Stimulated activated naive CD8-positive, alpha-beta T cell treated with anti-CD3 and anti-CD28 coated beads, Interleukin-15, amount 100 ng/mL, for 72 hours (primary cell): ENCODE data around the gene UBTD1.

Experiments used
- ATAC-seq: fragments of 150-1000 bp; cut with Tn5 transposase; 2 replicates; pipeline ENCODE4 v1.10.0; 2021; ENCODE audit warnings: mild to moderate bottlenecking, moderate library complexity
- DNase-seq, 2 donors: peaks; one replicate each; pipeline ENCODE4 v3.0.0; 2021 to 2022
- H3K27ac Mint-ChIP-seq, 2 donors: one replicate each; pipeline ENCODE4 v1.8.0; 2022; ENCODE audit warnings: mild to moderate bottlenecking in 2 of 2, mixed read lengths in 2 of 2, moderate library complexity in 2 of 2
- H3K27me3 Mint-ChIP-seq: one replicate; pipeline ENCODE4 v1.8.0; 2022; ENCODE audit warnings: mixed read lengths
- H3K4me1 Mint-ChIP-seq: one replicate; pipeline ENCODE4 v1.8.0; 2022; ENCODE audit warnings: mild to moderate bottlenecking, mixed read lengths
- H3K4me3 Mint-ChIP-seq, 2 donors: one replicate each; pipeline ENCODE4 v1.8.0; 2022; ENCODE audit warnings: mild to moderate bottlenecking in 2 of 2, mixed read lengths in 2 of 2, moderate library complexity in 1 of 2
- H3K9me3 Mint-ChIP-seq, 2 donors: one replicate each; pipeline ENCODE4 v1.8.0; 2022; ENCODE audit warnings: mixed read lengths in 2 of 2

The UBTD1 gene

DNA sequence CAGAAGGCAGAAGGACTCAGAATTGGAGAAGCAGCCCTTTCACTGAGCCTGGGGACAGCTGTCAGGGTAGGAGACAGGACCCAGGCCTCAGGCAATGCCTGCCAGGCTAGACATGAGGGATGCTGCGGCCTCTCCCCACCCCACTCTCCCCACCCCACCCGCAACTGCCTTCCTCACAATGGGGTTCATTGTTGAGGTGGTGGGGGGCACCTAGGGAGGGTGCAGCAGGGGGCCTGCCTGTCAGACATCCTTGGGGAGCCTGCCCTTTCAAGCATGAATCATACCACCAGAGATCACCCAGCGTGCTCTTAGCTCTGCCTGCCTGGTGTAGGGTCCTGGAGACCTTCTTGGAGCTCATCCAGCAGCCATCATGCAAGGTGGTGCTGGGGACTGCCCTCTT, 90.8 kb downstream of the UBTD1 start, which contains the start of gene C10orf62:
Gene C10orf62, plus strand, starts transcription at position 243 of the 400 bp plus-strand sequence. CDS start 177 bp downstream, outside the sequence.
- peak within 1 kb of the TSS in 1 of 2 donors; percentile 50 for H3K27ac Mint-ChIP-seq
- ATAC-seq: no peak
- H3K4me3 Mint-ChIP-seq: peak within 1 kb of the TSS in 1 of 2 donors; percentile 24
- DNase-seq: no peak
- no peaks in the 10 kb centered on the region for H3K27me3 Mint-ChIP-seq
- no peaks in the 10 kb centered on the region for H3K9me3 Mint-ChIP-seq
- peaks cover 9% of the 10 kb centered on the region for H3K4me1 Mint-ChIP-seq

DNA sequence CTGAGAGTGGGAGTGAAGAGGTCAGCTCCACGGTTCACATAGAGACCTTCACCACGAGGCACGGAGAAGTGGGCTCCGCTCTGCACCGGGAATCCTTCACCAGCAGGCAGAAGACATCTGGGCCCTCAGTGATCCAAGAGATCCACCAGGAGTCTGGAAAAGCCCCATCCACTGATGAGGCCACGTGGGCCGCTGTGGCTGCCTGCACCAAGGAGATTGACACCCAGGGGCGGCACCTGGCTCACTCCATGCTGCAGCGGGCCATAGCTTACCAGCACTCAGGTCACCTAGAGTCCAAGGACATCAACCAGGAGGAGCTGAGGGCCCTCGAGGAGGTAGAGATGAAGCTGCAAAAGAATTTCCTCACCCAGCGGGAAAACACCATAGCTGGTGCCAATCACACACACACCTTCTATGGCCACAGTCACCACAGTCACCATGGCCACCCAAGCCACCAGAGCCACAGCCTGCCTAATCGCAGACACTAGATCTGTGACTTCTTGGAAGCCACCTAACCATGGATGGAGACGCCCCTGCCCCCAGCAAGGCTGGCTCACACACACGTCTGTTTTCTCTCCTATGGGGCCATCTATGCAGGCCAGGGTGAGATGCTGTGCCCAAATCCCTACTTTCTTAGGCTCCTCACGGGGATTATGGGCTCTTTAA, 91.5 kb downstream of the UBTD1 start:
- no peaks in the 10 kb centered on the region for H3K9me3 Mint-ChIP-seq
- peak overlapping the region in 1 of 2 donors; percentile 50 for H3K27ac Mint-ChIP-seq
- peak; percentile 92 for ATAC-seq
- peak; percentile 20 to 60 for DNase-seq
- peak overlapping the region in 1 of 2 donors; percentile 24 for H3K4me3 Mint-ChIP-seq
- peaks cover 9% of the 10 kb centered on the region for H3K4me1 Mint-ChIP-seq
- no peaks in the 10 kb centered on the region for H3K27me3 Mint-ChIP-seq

- Mint-ChIP-seq H3K9me3 (no peaks in the 10 kb centered on the region), H3K4me1 (peaks cover 9% of the 10 kb centered on the region), H3K27me3 (no peaks in the 10 kb centered on the region), H3K4me3 (no peak overlapping the region), H3K27ac (peak overlapping the region in 1 of 2 donors; percentile 50)
- ATAC-seq (peak; percentile 21), DNase-seq (no peak)
Measured at GRCh38 chr10:97590748-97591495, 92.2 kb downstream of the UBTD1 start.

DNA sequence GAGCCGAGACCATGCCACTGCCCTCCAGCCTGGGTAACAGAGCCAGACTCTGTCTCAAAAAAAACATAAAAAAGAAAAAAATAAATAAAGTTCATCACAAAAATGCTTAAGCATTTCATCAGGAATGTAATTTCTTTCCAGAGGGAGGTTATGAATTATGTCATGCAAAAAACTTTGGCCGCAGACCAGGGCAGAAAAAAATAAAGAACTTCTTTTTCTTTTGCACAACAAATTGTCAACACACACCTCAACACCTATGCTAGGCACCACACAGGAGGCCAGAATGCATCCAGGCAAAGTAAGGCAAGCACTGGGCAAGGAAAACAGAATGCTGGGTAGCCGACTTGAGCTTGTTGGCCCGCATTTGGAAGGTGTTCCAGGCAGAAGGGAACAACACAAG, 94.7 kb downstream of the UBTD1 start:
- H3K27me3 Mint-ChIP-seq: no peaks in the 10 kb centered on the region
- no peaks in the 10 kb centered on the region for H3K9me3 Mint-ChIP-seq
- ATAC-seq: no peak
- DNase-seq: no peak
- H3K4me1 Mint-ChIP-seq: peaks cover 9% of the 10 kb centered on the region
- H3K27ac Mint-ChIP-seq: no peak overlapping the region
- no peak overlapping the region for H3K4me3 Mint-ChIP-seq

GRCh38 chr10:97596101-97597082, 97.7 kb downstream of the UBTD1 start:
- no peak overlapping the region for H3K4me3 Mint-ChIP-seq
- H3K9me3 Mint-ChIP-seq: no peaks in the 10 kb centered on the region
- no peaks in the 10 kb centered on the region for H3K27me3 Mint-ChIP-seq
- no peak overlapping the region for H3K27ac Mint-ChIP-seq
- no peak for ATAC-seq
- no peaks in the 10 kb centered on the region for H3K4me1 Mint-ChIP-seq
- no peak for DNase-seq

- no peaks in the 10 kb centered on the region for H3K27me3 Mint-ChIP-seq
- no peak for ATAC-seq
- no peak overlapping the region for H3K27ac Mint-ChIP-seq
- H3K4me1 Mint-ChIP-seq: no peaks in the 10 kb centered on the region
- no peaks in the 10 kb centered on the region for H3K9me3 Mint-ChIP-seq
- H3K4me3 Mint-ChIP-seq: no peak overlapping the region
- no peak for DNase-seq
Measured at GRCh38 chr10:97597778-97598177, 99.1 kb downstream of the UBTD1 start.

GRCh38 chr10:97598407-97599271, 99.9 kb downstream of the UBTD1 start:
- Mint-ChIP-seq H3K4me1 (no peaks in the 10 kb centered on the region), H3K4me3 (no peak overlapping the region), H3K9me3 (no peaks in the 10 kb centered on the region), H3K27me3 (no peaks in the 10 kb centered on the region), H3K27ac (no peak overlapping the region)
- DNase-seq (no peak), ATAC-seq (no peak)

GRCh38 chr10:97599272-97599619, 100.5 kb downstream of the UBTD1 start:
- ATAC-seq: no peak
- Mint-ChIP-seq H3K4me3 (no peak overlapping the region), H3K27ac (no peak overlapping the region), H3K9me3 (no peaks in the 10 kb centered on the region), H3K4me1 (no peaks in the 10 kb centered on the region), H3K27me3 (no peaks in the 10 kb centered on the region)
- DNase-seq: no peak

DNA sequence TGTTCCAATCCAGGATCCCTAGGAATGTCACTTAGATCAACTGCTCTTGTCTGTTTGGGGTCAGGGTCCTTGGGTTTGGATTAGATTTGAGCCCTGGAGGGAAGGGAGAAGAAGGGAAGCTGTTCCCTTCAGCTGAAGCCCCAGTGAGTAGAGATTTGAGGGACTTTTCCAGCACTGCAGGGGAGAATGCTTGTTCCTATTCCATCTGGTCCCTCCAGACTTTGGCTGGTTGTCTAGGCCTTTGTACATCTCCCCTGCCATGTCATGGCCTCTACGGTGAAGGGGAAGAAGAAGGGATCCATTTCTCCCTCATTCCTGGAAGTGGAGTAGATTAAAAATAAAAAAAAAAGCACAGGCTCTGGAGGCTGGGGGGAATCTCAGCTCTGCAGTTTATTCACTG, 101.9 kb downstream of the UBTD1 start:
- Mint-ChIP-seq H3K4me1 (no peaks in the 10 kb centered on the region), H3K4me3 (no peak overlapping the region), H3K9me3 (no peaks in the 10 kb centered on the region), H3K27me3 (no peaks in the 10 kb centered on the region), H3K27ac (no peak overlapping the region)
- ATAC-seq: no peak
- no peak for DNase-seq

DNA sequence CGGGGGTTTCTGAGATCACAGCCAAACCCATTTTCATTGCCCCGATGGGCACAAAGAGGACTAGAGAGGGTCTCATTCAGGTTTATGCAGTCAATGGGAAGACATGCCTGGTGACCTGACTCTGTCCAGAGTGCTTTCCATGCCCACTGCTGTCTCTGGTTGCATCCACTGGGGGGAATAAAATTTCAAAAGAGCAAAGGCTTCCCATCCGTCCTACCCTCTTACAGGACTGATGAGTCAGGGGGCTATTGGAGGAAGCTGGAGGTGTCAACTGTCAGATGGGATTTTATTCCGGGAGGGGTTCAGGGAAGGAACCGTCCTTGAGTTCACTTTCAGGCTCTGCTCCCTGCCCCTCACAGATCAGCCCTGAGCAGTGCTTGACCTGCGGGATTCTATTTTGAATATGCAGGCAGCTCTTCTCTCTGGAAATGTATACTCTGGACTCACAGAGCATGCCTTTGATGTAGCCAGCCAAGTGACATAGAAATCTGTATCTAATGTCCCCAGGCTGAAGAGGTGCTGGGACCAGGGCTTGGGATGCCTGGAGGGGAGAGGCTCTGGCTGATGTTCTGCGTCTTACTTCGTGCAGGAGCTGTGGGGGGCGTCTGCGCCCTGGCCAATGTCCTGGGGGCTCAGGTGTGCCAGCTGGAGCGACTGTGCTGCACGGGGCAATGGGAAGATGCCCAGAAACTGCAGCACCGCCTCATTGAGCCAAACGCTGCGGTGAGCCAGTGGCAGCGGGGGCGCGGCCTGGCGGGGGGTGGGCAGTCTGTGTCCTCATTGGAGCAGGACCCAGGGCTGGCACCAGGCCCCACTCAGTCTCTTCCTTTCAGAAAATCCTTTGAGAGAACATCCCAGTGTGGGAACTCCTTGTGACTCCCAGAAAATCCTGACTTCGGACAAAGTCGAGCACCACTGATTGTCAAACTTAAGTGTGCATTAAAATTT, 102.8 kb downstream of the UBTD1 start:
- Mint-ChIP-seq H3K9me3 (no peaks in the 10 kb centered on the region), H3K4me3 (no peak overlapping the region), H3K27ac (no peak overlapping the region), H3K4me1 (no peaks in the 10 kb centered on the region), H3K27me3 (no peaks in the 10 kb centered on the region)
- ATAC-seq (no peak), DNase-seq (no peak)

DNA sequence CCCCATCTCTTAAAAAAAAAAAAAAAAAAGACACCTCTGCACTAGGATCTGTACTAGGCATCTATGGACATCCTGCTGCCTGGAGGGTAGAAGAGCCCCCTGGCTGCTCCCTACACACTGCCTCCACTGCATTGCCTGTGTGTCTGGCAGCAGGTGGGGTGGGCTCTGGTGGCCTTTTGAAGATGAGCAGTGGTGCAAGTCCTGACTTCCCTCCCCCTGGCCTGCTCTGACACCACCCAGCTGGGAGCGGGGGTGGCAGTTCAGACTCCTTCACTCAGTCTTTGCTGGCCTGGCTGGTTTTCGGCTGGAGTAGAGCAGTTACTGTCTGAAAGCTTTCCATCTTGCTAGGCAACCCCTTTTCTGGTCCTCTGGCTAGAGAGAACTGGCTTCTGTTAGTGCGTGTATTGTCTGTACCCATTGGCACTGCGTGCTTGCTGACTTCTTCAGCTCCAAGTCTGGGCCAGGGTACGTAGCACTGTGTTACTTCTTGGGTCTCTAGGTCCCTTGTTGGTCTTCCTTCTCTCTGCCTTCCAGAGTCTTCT, 108.4 kb downstream of the UBTD1 start:
- H3K4me1 Mint-ChIP-seq: no peaks in the 10 kb centered on the region
- ATAC-seq (no peak), DNase-seq (no peak)

DNA sequence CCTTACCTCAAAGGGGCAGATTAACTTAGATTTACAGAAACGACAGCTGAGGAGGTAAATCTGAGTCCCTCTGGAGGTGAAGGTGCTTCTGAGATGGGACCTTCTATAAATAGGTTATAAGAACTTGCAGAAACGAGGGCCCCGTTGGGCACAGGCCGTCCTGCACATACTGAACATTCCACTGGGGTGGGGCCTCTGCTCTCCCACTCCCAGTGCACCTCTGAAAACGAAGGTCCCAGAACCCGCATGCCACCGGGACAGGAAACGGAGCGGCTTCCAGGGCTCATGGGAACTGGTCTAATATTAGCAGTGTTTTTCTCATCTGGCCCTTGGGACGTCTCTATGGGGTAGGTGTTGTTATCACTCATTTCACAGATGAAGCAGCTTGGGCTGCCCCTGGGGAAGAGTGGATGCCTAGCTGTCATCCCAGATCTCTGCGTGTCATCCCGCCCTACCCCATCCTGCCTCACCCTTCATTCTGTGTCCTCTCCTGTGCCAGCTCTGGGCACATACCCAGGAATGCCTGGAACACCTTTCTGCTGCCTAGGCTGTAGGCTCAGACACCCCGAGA, 110.4 kb downstream of the UBTD1 start:
- ATAC-seq: no peak
- H3K9me3 Mint-ChIP-seq: no peaks in the 10 kb centered on the region
- H3K4me3 Mint-ChIP-seq: no peak overlapping the region
- H3K27me3 Mint-ChIP-seq: peaks cover 8% of the 10 kb centered on the region
- H3K27ac Mint-ChIP-seq: no peak overlapping the region
- no peaks in the 10 kb centered on the region for H3K4me1 Mint-ChIP-seq
- DNase-seq: no peak

More for the DNA sequence above, 108.4 kb downstream of the UBTD1 start:
- H3K4me3 Mint-ChIP-seq: no peak overlapping the region
- no peaks in the 10 kb centered on the region for H3K9me3 Mint-ChIP-seq
- no peak overlapping the region for H3K27ac Mint-ChIP-seq
- H3K27me3 Mint-ChIP-seq: peaks cover 8% of the 10 kb centered on the region

GRCh38 chr10:97611473-97611872, 112.7 kb downstream of the UBTD1 start:
- no peaks in the 10 kb centered on the region for H3K9me3 Mint-ChIP-seq
- H3K4me1 Mint-ChIP-seq: no peaks in the 10 kb centered on the region
- DNase-seq (no peak), ATAC-seq (no peak)
- peak overlapping the region in 1 of 2 donors; percentile 19 for H3K27ac Mint-ChIP-seq
- peaks cover 8% of the 10 kb centered on the region for H3K27me3 Mint-ChIP-seq
- H3K4me3 Mint-ChIP-seq: no peak overlapping the region
